Stomach (tissue), 4 donors: ENCODE results near the gene RAP2A.

Experiments used
- CTCF ChIP-seq, 7 experiments: fragments of 450-650 bp in 4 of 7; fragments of 200-600 bp in 3 of 7; sonication (generic) in 3 of 7; IDR thresholded peaks; one replicate each; pipeline ENCODE4 v1.5.1; 2016 to 2019; ENCODE audit warnings: antibody characterized with exemption in 7 of 7, control low read depth in 2 of 7, mild to moderate bottlenecking in 1 of 7
- EP300 ChIP-seq: sonication (generic); formaldehyde crosslinking; IDR thresholded peaks from one replicate; pipeline ENCODE4 v1.6.1; 2017; ENCODE audit warnings: antibody characterized with exemption
- POLR2A ChIP-seq, 4 donors: fragments of 450-650 bp; IDR thresholded peaks; one replicate each; pipeline ENCODE4 v1.6.1; 2016; ENCODE audit warnings: antibody characterized with exemption in 4 of 4, control low read depth in 2 of 4, mild to moderate bottlenecking in 1 of 4, moderate library complexity in 1 of 4
- POLR2AphosphoS5 ChIP-seq, 3 donors: sonication (generic); formaldehyde crosslinking; IDR thresholded peaks; one replicate each; pipeline ENCODE4 v1.6.1; 2016; ENCODE audit warnings: antibody characterized with exemption in 3 of 3

GRCh38 chr13:97492684-97493371, 58.9 kb downstream of the RAP2A start:
- no peak for TF ChIP-seq POLR2AphosphoS5 (IDR thresholded peaks at IDR 0.05)
- TF ChIP-seq POLR2A (IDR thresholded peaks at IDR 0.05): no peak
- TF ChIP-seq CTCF (IDR thresholded peaks at IDR 0.05): no peak
- TF ChIP-seq EP300: no peak
